ENCODE data around the gene TRIM9.

Gene TRIM9

DNA sequence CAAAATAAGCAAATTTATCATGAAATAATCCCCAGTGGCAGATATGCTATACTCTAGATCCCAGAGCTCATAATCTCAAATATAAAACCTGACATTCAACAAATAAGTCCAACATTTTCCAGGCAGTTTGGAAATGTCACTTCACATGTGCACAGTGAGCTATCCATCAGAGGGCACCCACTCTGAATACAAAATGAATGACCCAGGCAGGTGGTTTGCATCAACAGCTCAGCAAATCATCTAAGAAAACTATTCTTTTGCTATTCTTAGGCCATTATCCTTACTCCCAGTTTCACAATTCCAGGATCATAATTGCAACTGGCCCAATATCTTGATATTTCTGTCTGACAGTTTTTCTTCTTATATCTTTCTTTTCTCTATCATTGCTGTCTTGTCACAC, 38.5 kb downstream of the TRIM9 start:
- no peak for DNase-seq (ENCODE audit: low read depth)

DNA sequence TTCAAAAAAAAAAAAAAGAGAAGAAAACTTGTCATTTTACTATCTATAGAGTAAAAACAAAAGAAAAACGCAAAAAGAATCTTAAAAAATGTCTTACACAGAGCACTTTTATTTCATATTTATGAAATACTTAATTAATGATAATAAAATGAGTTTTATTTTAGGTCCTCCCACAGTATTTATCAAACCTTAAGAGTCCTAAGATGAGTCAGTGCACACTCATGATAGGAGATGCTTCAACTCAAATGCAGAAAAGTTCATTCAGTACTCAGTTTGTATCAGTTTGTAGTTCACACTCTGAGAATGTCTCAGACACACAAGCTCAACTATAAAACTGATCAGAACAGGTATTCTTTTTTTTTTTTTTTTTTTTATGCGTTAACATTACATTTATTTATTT, 41.7 kb downstream of the TRIM9 start:
- DNase-seq (ENCODE audit: low read depth): no peak

DNA sequence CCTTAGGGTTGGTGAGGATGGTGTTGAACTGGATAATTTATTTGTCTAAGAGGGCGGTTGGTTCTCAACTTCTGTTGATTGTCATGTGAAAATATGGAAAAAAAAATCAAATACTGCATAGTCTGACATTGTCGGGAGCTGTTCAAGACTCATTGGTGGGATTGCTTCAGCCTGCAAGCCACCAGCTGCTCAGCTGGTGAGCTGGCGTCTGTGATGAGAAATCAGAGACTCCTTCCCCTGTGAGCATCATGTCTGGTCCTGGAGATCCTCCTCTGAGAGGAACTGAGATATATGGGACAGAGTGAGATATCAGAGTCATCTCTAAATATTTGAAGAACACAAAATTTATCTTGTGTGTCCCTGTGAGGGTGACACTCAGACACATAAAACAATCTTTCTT, 49.9 kb downstream of the TRIM9 start:
- no peak for DNase-seq (ENCODE audit: low read depth)

DNA sequence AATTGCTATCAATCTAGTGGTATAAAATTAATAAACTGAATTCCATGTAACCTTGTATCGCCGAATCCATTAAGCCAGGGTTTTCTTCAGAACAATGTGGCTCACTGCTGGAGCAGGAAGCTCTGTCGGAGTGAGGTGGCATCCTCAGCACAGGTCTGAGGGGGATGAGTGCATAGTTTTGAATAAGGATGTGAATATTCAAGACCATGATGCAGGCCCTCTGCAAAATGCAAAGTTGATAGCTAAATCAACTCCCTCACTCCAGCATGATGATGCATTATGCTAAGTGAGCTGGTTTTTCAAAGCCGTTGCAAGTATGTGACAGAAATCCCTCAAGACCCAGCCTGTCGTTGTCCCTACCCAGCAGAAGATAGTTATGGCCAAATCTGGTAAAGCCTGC, 53.0 kb downstream of the TRIM9 start:
- DNase-seq (ENCODE audit: low read depth): no peak

DNA sequence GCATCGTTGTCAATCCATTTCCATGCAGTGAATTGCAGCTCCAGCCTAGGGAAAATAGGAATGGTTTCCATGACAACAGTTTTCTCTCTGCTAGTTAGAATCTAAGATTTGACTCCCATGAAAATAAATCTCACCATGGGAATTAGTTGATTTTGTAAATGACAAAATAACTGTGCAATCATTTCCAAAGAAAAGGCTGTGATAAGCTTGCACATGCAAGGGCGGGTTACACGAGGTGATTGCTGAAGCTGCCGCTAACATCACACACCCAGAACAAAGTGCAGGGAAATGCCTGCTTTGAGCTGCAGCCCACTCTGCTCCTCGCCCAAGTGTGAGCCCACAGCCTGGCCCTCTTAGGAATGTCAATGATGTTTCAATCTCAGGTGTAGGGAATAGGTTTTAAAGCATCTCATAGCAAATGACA, 53.8 kb downstream of the TRIM9 start:
- DNase-seq (ENCODE audit: low read depth): no peak

DNA sequence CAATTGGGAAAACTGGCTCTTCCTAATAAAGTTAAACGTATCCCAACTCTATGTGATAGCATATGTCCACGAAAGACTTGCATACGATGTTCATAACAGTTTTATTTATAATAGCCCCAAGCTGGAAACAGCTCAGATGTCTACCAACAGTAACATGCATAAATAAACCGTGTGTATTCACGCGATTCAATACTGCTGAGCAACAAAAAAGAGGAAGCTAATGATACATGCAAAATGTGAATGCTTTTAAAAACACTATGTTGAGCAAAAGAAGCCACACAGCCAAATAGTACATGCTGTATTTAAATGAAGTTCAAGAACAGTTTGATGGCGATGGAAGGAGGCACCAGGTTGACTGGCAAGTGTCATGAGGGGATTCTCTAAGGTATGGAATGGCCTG, 55.7 kb downstream of the TRIM9 start:
- no peak for DNase-seq (ENCODE audit: low read depth)

DNA sequence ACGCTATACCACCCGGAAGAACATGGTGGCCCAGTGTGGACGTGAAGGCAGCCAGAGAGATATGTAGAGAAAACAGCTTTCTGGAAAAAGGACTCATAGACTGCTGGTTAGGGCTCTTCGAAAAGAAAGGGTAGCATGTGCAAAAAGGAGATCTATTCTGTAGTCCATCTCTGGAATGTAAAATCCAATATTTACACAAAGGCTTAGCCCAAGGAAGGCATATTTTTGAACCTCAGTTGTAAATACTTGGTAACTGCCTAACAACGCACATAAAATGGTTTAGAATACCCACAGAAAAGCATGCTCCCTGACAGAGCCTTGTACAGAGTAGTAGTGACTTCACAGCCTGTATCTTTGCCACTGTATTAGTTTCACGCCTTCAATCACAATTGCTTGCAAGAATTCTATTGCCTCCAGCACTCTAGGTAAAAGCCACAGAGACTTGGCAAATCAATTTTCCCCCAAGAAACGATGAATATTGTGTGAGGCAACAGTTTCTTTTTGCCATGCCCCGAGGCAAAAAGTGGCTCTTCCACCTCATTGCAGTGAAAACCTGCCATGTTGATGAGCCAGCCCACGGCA, 59.2 kb downstream of the TRIM9 start:
- DNase-seq (ENCODE audit: low read depth): no peak

DNA sequence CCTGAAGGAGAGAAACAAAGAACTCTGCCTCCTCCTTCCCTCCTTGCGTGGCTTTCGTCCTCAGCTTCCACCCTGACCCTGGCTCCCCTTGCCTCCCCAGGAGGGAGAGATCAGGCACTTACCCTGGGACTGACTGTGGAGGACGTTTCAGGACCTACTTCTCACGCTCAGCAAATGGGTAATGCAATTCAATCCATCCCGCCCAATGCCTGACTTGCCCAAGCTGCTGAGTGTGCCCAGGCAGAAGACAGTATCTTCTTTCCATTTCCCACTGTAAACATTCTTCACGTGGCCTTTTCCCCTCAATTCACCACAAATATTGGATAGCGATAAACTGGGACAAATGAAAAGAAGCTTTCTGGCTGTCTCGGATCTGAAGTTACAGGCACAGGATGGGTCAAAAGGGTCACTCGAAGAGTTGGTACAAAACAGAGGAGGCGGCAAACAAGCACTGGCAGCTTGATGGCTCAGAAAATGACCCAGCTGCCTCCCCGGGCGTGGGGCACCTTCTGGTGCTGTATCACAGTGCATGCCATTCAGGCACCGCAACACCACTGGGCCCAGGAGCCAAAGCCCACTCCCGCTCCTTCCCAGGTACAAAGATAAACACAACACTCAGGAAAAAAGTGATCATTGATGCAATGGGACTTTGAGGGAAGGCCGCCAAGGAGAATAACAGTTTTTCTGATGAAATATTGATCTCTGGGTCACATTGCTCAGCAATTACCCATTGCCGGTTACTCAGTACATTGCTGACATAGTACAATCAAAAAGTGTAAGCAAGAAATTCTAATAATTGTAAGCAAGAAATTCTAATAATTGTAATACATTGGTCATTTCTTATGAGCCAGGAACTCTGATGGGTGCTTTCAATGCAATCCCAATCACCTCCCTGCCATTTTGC, 65.8 kb downstream of the TRIM9 start:
- DNase-seq (ENCODE audit: low read depth): no peak

DNA sequence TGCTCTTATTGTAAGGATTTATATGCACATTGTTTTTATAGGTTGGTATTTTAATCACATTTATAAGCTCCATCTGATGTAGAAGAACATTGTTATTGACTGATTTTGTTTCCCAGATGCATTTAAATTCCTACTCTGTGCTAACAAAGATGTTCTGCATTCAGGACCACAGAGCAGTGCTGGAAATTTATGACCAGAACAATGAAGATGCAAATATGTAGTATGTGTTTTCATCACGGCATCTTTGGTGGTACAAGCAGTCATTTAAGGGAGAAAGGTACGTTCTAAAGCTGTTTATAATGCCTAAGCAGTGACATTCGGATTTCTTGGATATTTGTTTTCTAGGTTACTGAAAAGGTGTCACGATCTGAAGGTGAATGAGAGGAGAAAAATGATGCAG, 66.5 kb downstream of the TRIM9 start:
- no peak for DNase-seq (ENCODE audit: low read depth)

DNA sequence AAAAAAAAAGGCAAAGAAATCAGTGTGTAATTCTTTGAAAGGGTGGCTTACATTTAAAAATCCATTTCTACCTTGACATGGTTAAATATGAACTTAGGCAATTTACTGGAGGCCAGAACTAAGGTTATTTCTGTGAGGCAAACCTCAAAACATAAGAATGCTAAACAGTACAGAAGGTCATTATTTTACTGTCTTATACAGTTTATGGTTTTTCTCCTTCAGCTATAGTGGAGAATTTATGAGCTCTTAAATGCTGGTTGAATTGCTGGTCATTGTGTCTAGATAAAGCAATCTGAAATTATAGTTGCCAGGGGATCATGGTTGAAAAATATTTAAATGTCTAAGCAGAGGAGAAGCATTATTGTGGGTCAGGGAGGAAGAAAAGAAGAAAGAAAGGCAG, 70.5 kb downstream of the TRIM9 start:
- DNase-seq (ENCODE audit: low read depth): no peak

DNA sequence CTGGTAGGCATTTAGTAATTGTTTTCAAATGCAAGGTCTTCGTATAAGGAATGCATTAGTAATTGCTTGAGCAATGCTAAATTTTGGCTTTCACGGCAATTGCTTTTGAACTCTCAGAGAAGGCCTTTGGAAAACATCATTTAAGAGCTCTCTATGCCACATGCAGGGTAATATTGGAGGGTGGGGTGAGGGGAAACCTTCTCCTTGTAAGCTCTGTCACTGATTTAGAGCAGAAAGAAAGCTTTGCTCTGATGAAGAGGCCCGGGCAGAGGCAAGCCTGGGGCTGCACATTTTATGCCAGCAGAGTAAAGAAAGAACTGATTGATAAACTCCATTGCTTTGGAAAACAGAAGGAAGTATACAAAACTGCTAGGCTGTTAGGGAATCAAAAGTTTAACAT, 70.9 kb downstream of the TRIM9 start:
- no peak for DNase-seq (ENCODE audit: low read depth)

DNA sequence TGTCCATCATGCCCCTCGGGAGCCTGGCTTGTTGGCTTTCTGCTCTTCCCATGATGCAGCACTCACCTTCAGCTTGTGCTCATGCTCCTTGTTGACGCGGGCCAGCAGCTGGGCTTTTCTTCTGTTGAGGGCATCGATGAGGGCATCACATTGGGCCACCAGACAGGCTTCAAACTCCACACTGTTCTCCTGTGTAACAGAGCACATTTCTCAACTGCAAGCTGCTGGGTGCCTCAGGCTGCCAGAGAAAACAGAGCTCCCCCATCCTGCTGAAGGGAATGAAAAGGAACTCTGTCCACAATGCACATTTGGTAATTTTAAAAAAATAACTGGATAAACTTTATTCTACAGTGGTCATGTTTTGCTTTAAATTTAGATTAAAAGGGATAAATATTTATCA, 72.1 kb downstream of the TRIM9 start:
- DNase-seq (ENCODE audit: low read depth): no peak

DNA sequence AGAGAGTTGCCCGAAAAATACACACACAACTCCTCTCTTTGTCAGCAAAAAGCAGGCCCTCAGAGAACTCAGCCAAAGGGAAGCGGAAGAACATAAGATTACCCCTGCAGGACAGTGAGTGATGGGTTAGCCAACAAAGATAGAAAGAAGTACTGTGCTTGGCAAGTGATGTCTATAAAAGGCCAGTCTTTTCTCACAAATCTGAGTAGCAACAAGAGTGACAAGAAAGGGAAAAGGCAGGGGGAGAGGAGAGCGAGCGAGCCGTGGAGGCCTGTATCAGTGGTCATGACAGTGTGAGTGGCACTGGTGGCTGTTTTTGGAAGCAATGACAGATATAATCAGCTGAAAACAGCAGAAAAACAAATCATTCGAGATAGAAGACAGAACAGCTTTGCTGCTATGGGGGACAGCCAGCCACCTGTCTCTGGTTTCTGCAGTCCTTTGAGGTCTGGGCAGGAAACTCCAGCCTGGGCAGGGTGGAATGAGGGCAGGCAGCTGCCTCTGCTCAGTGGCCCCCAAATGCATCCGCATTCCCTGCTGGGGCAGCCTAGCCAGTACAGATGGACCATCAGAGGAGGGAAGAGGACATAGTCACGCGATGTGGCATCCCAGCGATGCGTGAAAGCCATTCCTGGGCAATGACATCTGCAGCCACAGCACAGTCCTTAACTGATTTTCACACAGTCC, 74.7 kb downstream of the TRIM9 start:
- DNase-seq (ENCODE audit: low read depth): no peak

DNA sequence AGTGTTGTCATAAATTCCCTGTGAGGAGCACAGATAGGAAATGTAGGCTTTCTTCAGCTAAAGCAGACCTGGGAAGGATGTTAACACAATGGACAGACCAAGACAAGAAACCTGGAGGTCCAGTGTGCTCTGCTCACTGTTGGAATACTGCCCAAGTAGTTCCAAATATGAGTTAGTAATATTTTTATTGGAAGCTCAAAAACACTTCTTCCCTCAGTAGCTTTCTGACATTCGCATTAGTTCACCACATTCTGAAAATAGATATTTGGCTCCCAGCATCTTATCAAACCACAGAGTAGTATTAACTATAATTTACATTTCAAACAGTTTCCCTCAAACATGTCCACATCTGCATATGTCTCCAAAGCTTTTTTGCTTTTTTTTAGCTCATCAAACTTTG, 75.8 kb downstream of the TRIM9 start:
- DNase-seq (ENCODE audit: low read depth): no peak

DNA sequence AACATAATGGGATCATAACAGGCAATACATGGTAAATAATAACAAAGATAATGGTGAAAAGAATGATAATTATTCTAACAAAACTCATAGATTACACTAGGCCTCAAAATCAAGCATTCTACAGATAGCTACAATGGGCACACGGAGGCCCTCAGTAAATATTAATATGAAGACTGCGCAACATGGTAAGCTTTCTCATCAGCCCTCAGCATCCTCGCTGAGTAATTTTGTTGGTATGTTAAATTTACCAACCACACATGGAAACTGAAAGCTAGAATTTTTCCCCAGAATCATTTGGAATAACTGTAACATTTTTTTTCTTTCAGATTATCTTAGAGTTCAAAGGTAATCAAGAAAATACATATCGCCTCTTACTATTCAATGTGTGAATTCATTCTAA, 76.4 kb downstream of the TRIM9 start:
- DNase-seq (ENCODE audit: low read depth): no peak

DNA sequence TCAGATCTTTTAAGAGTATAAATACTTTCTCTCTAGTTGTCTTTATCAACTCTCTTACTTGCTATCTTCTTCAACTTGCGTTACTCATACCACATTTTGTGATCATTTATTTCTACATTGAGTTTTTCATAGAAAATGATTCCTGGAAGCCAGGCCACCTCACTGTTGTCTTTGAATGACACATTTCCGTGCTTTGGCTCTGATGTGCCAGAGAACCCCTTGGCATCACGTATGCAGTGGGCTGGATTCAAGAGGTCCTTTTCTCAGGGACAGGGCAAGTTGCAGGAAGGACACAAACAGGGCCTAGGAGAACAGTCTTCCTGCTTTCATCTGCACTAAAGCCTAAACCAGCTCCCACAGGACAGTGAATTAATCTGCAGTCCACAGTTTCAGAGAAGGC, 80.3 kb downstream of the TRIM9 start:
- no peak for DNase-seq (ENCODE audit: low read depth)

DNA sequence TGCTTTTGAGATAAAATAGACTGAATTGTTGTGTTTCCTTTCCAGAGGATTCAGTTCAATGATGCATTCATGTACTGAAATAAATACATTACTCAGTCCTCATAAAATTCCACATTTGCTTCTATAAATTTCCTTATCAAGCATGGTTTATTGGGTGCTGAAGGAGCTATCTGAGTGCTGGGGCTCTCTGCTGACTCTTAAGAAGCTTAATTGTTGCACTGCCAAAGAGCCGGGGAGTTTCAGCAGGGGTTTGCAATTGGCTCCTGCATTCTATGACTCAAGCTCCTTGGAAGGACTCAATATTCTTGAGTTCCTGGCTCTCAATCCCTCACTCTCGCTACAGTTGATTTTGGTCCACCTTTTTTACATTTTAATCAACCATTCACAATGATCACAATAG, 80.8 kb downstream of the TRIM9 start:
- DNase-seq (ENCODE audit: low read depth): no peak

DNA sequence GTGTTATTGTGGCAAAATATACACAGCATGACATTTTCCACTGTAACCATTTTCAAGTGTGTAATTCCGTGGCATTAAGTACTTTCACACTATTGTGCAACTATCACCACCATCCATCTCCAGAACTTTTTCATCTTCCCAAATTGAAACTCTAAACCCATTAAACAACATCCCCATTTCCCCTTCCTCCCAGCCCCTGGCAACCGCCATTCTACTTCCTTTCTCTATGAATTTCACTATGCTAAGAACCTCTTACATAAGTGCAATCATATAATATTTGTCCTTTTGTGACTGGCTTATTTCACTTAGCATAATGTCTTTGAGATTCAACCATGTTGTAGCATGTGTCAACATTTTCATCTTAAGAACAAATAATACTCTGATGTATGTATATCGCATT, 82.8 kb downstream of the TRIM9 start:
- no peak for DNase-seq (ENCODE audit: low read depth)

DNA sequence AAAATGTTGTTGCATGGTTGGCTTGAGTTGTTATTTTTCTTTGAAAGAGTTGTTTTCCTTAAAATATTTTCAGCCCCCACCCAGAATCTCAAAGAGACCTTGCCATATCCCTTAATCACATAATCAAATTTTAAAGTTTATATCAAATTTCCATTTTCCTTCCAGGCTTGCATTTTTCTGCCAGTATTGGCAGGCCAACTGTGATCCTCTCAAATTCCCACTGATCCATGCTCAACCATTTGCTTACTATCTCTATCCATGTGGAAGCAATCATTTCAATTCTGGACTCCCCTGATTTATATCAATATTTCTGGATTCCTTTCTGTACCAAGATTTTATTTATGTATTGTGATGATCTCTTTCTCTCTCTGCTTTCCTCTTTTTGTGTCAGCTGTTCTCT, 86.5 kb downstream of the TRIM9 start:
- no peak for DNase-seq (ENCODE audit: low read depth)

DNA sequence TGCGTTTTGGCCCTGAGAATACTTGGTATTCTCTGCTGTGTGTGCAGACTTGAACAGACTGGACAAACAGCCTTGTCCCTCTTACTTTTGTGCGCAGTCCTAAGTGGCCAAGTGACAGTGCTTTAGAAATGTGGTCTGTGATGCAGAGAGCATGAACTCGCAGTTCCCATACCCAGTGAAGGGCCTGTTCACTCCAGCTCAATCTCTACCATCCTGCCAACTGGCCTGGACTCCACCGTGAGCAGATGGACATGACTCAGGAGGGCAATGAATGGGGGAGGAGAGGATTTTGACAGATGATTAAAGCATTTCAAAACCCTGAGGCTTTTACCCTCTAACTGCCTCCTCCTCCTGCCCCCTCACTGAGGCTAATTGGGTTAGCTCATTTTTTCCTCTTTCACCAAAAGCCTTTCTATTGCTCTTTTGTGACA, 88.1 kb downstream of the TRIM9 start:
- no peak for DNase-seq (ENCODE audit: low read depth)

DNA sequence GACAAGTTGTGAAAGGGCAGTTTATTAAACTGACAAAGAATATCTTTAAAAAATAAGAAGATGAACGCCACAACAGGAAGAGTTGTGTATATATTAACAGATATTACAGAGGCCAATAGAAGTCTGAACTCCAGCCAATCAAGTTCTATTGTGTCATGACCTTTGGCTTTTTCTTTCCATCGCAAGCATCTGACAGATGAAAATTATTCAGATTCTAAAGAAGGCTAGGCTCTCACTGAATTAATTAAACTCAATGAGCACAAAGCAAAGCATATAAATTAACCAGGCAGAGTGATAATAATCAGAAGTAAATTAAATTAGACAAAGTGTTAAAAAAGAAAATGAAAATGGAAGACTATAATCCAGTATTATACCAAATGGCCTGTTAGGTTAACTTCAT, 88.6 kb downstream of the TRIM9 start:
- DNase-seq (ENCODE audit: low read depth): no peak

DNA sequence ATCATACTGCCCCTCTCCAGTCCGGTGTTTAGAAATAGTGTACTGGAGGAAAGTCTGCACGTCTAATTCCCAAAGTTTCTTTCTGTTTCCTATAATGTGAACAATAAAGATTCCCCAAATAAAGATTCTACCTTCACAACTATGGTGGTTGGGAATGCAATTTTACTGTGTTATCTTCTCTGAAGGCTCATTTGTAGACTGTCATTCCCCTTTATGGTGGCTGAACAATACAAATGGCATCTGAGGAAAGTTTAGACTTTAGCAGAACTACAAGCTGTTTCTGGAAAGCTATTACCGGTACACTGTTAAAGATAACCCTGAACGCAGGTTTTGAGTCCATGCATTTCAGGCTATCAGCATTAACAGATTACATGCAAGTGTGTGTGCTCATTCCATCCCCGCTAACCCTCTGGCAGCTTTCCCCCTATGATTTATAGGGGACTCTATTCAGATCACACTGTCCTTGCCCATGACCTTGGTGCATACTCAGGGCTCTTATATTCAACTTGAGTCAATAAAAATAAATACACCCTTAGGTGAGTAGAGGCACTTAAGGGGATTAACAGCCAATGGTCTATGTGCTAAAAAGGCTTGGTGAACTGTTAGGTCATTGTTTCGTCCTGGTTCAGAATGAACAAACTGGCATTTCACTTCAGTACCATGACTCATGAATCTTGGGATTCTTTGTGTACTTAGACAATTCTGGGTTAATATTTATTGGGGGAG, 89.9 kb downstream of the TRIM9 start:
- DNase-seq (ENCODE audit: low read depth): no peak

DNA sequence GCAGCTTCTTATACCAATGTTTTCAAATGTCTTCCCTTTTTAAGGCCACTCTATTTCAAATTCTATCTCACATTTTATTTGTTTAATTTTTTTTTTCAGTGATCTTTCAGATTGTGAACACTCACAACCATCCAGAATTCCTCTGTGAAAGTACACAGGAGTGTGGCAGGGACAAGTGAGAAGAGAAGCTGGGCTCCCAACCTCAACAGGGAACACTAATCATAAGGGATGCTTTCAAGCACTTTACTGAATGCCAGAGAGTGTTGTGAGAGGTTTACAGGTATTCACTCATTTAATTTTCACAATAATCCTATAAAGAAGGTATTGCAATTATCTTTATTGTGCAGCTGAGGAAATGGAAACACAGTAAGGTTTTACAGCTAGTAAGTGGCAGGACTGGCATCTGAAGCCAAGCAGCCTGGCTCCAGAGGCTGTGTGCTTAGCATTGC, 90.5 kb downstream of the TRIM9 start:
- DNase-seq (ENCODE audit: low read depth): no peak

All from stimulated activated CD8-positive, alpha-beta memory T cell treated with anti-CD3 and anti-CD28 coated beads, Interleukin-12 subunit alpha, Interleukin-12 subunit beta, amount 100 ng/mL, for 1 hour (primary cell).